Subcutaneous abdominal adipose tissue (tissue), 5 donors: ENCODE results near the gene IL1RAP.

Experiments
- H3K27ac ChIP-seq: one replicate; pipeline ENCODE4 v1.7.0; 2013; ENCODE audit warnings: low read depth, mild to moderate bottlenecking, inconsistent platforms, low read length, moderate library complexity
- H3K27me3 ChIP-seq, 5 donors: one replicate each; pipeline ENCODE4 v1.7.0; 2013; ENCODE audit warnings: low read length in 5 of 5, inconsistent platforms in 1 of 5; ENCODE audit not compliant: control insufficient read depth in 5 of 5, insufficient read depth in 4 of 5
- H3K36me3 ChIP-seq, 5 donors: one replicate each; pipeline ENCODE4 v1.7.0; 2013; ENCODE audit warnings: low read length in 5 of 5; ENCODE audit not compliant: control insufficient read depth in 5 of 5, insufficient read depth in 5 of 5
- H3K4me1 ChIP-seq, 5 donors: one replicate each; pipeline ENCODE4 v1.7.0; 2013; ENCODE audit warnings: low read length in 5 of 5, mild to moderate bottlenecking in 3 of 5, moderate library complexity in 1 of 5; ENCODE audit not compliant: control insufficient read depth in 5 of 5, insufficient read depth in 5 of 5
- H3K4me3 ChIP-seq, 5 donors: one replicate each; pipeline ENCODE4 v1.7.0; 2013; ENCODE audit warnings: low read length in 5 of 5, low read depth in 1 of 5
- H3K9ac ChIP-seq, 5 donors: one replicate each; pipeline ENCODE4 v1.7.0; 2013; ENCODE audit warnings: low read length in 5 of 5, mild to moderate bottlenecking in 4 of 5, moderate library complexity in 3 of 5
- H3K9me3 ChIP-seq, 5 donors: one replicate each; pipeline ENCODE4 v1.7.0; 2013; ENCODE audit warnings: low read length in 5 of 5; ENCODE audit not compliant: control insufficient read depth in 5 of 5
- donor health status: healthy.
- donor health status: healthy.
- donor health status: healthy.
- donor health status: healthy.
- donor health status: healthy.

The IL1RAP gene

GRCh38 chr3:190492966-190493365 lies 20.9 kb upstream of the IL1RAP start:
- no peak overlapping the region for H3K4me3 ChIP-seq
- peaks cover 0 to 5% (median 0%) of the 10 kb centered on the region in 5 donors for H3K27me3 ChIP-seq
- H3K9me3 ChIP-seq, result no peaks in the 10 kb centered on the region
- no peak overlapping the region for H3K27ac ChIP-seq
- H3K4me1 ChIP-seq, result no peaks in the 10 kb centered on the region
- no peak overlapping the region for H3K9ac ChIP-seq
- no peaks in the 10 kb centered on the region for H3K36me3 ChIP-seq

- Histone ChIP-seq H3K9me3 (no peaks in the 10 kb centered on the region), H3K27ac (no peak overlapping the region), H3K9ac (no peak overlapping the region), H3K4me1 (no peaks in the 10 kb centered on the region), H3K36me3 (no peaks in the 10 kb centered on the region), H3K4me3 (no peak overlapping the region), H3K27me3 (no peaks in the 10 kb centered on the region)
Measured at GRCh38 chr3:190494907-190495306, 19.0 kb upstream of the IL1RAP start.

- Histone ChIP-seq H3K4me1 (no peaks in the 10 kb centered on the region), H3K4me3 (no peak overlapping the region), H3K9ac (no peak overlapping the region), H3K9me3 (no peaks in the 10 kb centered on the region), H3K36me3 (no peaks in the 10 kb centered on the region), H3K27me3 (no peaks in the 10 kb centered on the region), H3K27ac (no peak overlapping the region)
Measured at GRCh38 chr3:190495354-190495753, 18.5 kb upstream of the IL1RAP start.

- H3K4me1 ChIP-seq, result no peaks in the 10 kb centered on the region
- H3K9ac ChIP-seq, result no peak overlapping the region
- no peaks in the 10 kb centered on the region for H3K9me3 ChIP-seq
- H3K4me3 ChIP-seq, result no peak overlapping the region
- no peak overlapping the region for H3K27ac ChIP-seq
- H3K36me3 ChIP-seq, result no peaks in the 10 kb centered on the region
- no peaks in the 10 kb centered on the region for H3K27me3 ChIP-seq
Measured at GRCh38 chr3:190495796-190496195, 18.1 kb upstream of the IL1RAP start.

GRCh38 chr3:190496859-190497258 lies 17.0 kb upstream of the IL1RAP start:
- Histone ChIP-seq H3K9ac (no peak overlapping the region), H3K9me3 (no peaks in the 10 kb centered on the region), H3K27ac (no peak overlapping the region), H3K4me3 (no peak overlapping the region), H3K36me3 (no peaks in the 10 kb centered on the region), H3K4me1 (no peaks in the 10 kb centered on the region), H3K27me3 (no peaks in the 10 kb centered on the region)

GRCh38 chr3:190497811-190498210 lies 16.1 kb upstream of the IL1RAP start:
- no peak overlapping the region for H3K4me3 ChIP-seq
- H3K4me1 ChIP-seq, result no peaks in the 10 kb centered on the region
- H3K9me3 ChIP-seq, result no peaks in the 10 kb centered on the region
- H3K36me3 ChIP-seq, result no peaks in the 10 kb centered on the region
- peaks cover 0 to 4% (median 0%) of the 10 kb centered on the region in 5 donors for H3K27me3 ChIP-seq
- no peak overlapping the region for H3K27ac ChIP-seq
- no peak overlapping the region for H3K9ac ChIP-seq

GRCh38 chr3:190498293-190498692 lies 15.6 kb upstream of the IL1RAP start:
- H3K27me3 ChIP-seq, result peaks cover 0 to 4% (median 0%) of the 10 kb centered on the region in 5 donors
- no peak overlapping the region for H3K27ac ChIP-seq
- no peaks in the 10 kb centered on the region for H3K36me3 ChIP-seq
- no peaks in the 10 kb centered on the region for H3K4me1 ChIP-seq
- no peaks in the 10 kb centered on the region for H3K9me3 ChIP-seq
- H3K4me3 ChIP-seq, result no peak overlapping the region
- H3K9ac ChIP-seq, result no peak overlapping the region

GRCh38 chr3:190499122-190499521 lies 14.8 kb upstream of the IL1RAP start:
- no peak overlapping the region for H3K27ac ChIP-seq

GRCh38 chr3:190502946-190503345 lies 10.9 kb upstream of the IL1RAP start:
- Histone ChIP-seq H3K9ac (no peak overlapping the region), H3K36me3 (no peaks in the 10 kb centered on the region), H3K27ac (no peak overlapping the region), H3K4me3 (no peak overlapping the region), H3K9me3 (no peaks in the 10 kb centered on the region), H3K4me1 (no peaks in the 10 kb centered on the region), H3K27me3 (peaks cover 0 to 4% (median 0%) of the 10 kb centered on the region in 5 donors)

More at GRCh38 chr3:190499122-190499521, 14.8 kb upstream of the IL1RAP start:
- no peaks in the 10 kb centered on the region for H3K9me3 ChIP-seq
- no peaks in the 10 kb centered on the region for H3K36me3 ChIP-seq
- H3K4me1 ChIP-seq, result no peaks in the 10 kb centered on the region
- H3K9ac ChIP-seq, result no peak overlapping the region
- peaks cover 0 to 4% (median 0%) of the 10 kb centered on the region in 5 donors for H3K27me3 ChIP-seq
- no peak overlapping the region for H3K4me3 ChIP-seq

GRCh38 chr3:190504354-190505125 lies 9.3 kb upstream of the IL1RAP start:
- Histone ChIP-seq H3K9me3 (no peaks in the 10 kb centered on the region), H3K27ac (no peak overlapping the region), H3K4me1 (no peaks in the 10 kb centered on the region), H3K4me3 (no peak overlapping the region), H3K9ac (no peak overlapping the region), H3K27me3 (peaks cover 0 to 4% (median 0%) of the 10 kb centered on the region in 5 donors), H3K36me3 (no peaks in the 10 kb centered on the region)
